T47D (cell line): Measurements from ENCODE around the gene DLX2.
"Not testable (repeated sequence)": the region's sequence is repeated elsewhere in the genome, so short reads cannot be mapped to it uniquely, and the experiment has no call there.

Experiments used
- DNase-seq, 2 experiments: peaks; one replicate each; pipeline versions ENCODE4 v3.0.0 to v3.0.0-alpha.2; 2011 to 2012; ENCODE audit warnings: low read depth in 1 of 2, low spot score in 1 of 2
- JUND ChIP-seq: IDR thresholded peaks from 2 replicates; pipeline ENCODE4 v1.6.1; 2012; ENCODE audit warnings: low read depth
- in situ Hi-C: cut with HindIII; loops from 2 replicates; pipeline ENCODE4 v1.10.0; 2016; ENCODE audit warnings: low sequenced_read_pairs, low pct_unique_long_range_greater_than_20kb

The DLX2 gene

GRCh38 chr2:172062402-172063004 is 40.2 kb downstream of the DLX2 start:
- in situ Hi-C loops = no loop called here
- TF ChIP-seq JUND = no peak

DNA sequence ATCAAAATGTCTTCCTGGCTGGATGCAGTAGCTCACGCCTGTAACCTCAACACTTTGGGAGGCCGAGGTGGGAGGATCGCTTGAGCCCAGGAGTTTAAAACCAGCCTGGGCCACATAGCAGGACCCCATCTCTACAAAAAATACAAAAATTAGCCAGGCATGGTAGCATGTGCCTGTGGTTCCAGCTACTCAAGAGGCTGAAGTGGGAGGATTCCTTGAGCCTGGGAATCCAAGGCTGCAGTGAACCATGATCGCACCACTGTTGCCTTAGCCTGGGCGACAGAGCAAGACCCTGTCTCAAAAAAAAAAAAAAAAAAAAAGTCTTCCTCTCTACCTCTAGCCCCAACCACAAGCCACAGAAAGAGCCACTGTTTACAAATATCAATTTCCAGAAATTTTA is 42.6 kb downstream of the DLX2 start:
- in situ Hi-C loops, DNase-seq: not testable (repeated sequence)

More at GRCh38 chr2:172062402-172063004, 40.2 kb downstream of the DLX2 start:
- DNase-seq = no peak

GRCh38 chr2:172058660-172059059 is 44.0 kb downstream of the DLX2 start:
- in situ Hi-C loops = no loop called here
- no peak for DNase-seq
- TF ChIP-seq JUND = no peak

DNA sequence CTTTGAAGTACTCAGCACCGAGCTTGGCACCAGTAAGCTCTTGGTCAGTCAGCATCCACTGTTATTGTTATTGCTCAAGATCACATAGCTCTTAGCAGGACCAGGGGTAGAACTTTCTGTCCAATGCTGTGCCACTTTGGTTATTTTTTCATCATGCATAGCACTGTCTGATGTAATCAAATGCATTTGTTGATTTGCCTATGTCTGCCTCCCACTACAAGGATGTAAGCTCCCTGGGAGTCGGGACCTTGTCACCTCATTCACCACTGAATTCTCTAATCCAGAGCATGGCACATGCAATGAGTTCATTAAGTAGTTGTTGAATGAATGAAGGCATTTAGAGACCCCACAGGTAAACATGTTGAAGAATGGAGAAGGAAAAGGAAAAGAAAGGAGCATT is 46.4 kb downstream of the DLX2 start:
- TF ChIP-seq JUND = no peak
- in situ Hi-C loops = no loop called here
- DNase-seq = no peak

- TF ChIP-seq JUND = no peak
- in situ Hi-C loops = no loop called here
- DNase-seq = no peak
Measured at GRCh38 chr2:172053486-172053885, 49.2 kb downstream of the DLX2 start.

GRCh38 chr2:172052000-172052983 is 50.4 kb downstream of the DLX2 start:
- peak in 1 of 2 experiments; percentile 61 for DNase-seq
- in situ Hi-C loops = no loop called here
- TF ChIP-seq JUND = no peak

GRCh38 chr2:172050479-172051125 is 52.1 kb downstream of the DLX2 start:
- in situ Hi-C loops = no loop called here
- DNase-seq = no peak
- no peak for TF ChIP-seq JUND

DNA sequence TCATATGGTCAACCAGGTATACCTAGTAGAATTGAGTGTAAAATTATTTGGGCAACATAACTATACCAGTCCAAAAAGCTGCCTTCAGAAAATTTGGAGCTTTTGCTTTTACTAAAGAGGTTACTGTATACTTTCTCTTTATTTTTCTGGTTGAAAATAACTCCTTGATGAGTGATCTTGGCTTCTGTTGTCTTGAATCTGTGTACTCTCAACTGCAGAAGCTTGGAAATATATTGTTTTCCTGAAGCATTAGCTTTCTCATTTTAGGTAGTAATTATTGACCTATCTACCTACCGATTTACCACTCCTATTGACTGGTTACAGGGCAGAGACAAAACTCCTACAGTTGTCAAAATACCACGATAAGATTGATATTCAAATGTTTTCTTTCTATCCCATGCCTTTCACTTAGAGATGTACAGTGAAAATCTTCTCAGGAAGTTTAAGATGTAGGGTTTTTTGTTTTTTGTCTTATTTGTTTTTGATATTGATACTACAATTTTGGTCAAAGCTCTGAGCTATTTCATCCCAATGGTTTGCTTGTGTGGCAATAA is 53.1 kb downstream of the DLX2 start:
- in situ Hi-C loops = no loop called here
- no peak for DNase-seq

More for the DNA sequence above, 53.1 kb downstream of the DLX2 start:
- TF ChIP-seq JUND = no peak
